ENCODE results near the gene ANP32A. TPM values are rescaled to one million over a fixed set of nuclear protein-coding genes. Genes with fewer than 3 reads are reported as not detected.

The ANP32A gene
- total RNA-seq = 85.1 TPM

DNA sequence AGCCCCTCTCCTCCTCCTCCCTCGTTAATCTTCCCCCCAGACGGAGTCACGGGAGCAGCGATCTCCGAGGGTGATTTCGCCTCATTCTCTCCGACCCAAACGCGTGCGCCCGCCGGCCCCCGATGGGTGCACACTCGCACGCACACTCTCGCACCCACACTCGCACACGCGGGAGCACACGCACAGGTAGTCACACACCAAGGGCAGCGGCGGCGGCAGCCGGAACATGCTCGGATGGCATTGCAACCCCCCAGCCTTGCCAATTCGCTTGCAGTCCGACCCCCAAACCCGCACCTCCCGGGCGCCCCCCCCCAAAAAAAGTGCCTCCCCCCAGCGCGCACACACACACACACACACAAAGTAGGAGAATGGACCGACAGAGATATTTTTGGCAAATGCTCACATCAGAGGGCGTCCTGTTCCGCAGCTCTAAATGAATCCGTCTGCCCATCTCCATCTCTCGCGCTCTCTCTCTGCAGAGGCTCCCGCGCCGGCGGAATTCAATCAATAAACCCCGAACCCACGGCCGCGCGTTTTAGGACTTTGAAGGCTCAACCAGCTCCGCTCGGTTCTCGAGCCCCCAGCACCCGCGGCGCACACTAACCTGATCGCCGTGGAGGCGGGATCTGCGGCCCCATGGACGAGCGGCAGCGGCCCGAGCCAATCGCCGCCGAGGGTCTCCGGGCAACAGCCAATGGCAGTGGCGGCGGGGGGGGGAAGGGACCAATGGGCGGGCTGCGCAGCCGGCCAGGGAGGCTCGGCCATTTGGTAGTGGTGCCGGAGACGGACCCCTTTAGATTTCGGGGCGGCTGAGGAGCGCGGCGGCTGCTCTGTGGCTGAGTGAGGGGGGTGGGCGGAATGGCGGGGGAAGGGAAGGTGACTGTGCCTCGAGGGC is at the start of gene ANP32A:
Gene ANP32A, minus strand, starts transcription at position 601 of the 895 bp plus-strand sequence. Its CDS starts 144 bp downstream, at position 457.

Small RNA genes within 50 kb of the gene (small RNA-seq; reads per million reads assigned to genes)
- not detected for gene MIR4312

Other genes starting within 250 kb of the ANP32A start
- gene CORO2B, start 241.9 kb downstream of the ANP32A start, total RNA-seq = 19.6 TPM
- 4.8 TPM for gene SPESP1, start 109.6 kb upstream of the ANP32A start, total RNA-seq
- 0.23 TPM for gene NOX5, start 193.8 kb upstream of the ANP32A start, total RNA-seq